IMR-90 (cell line): ENCODE measurements around the gene CENPX. TPM values are rescaled to one million over a fixed set of nuclear protein-coding genes. Genes with fewer than 3 reads are reported as not detected.

Source experiments
- ATAC-seq: fragments of 200-7000 bp; cut with Tn5 transposase; 2 replicates; pipeline ENCODE4 v1.9.1; 2020; ENCODE audit warnings: low read depth, mild to moderate bottlenecking, moderate library complexity
- BruUV-seq: library from RNA; stranded (reverse); fragments of 400-500 nt; replicated peaks from 2 replicates; lab custom pipeline; 2021; lab: Mats Ljungman, UMichigan
- CTCF ChIA-PET: fragments of 300-600 bp; formaldehyde crosslinking; extraction: SDS; loops from one replicate; lab custom pipeline; 2021; ENCODE audit warnings: antibody characterized with exemption; lab: Yijun Ruan, JAX
- POLR2A ChIA-PET: fragments of 300-600 bp; sonication (Branson Sonifier 250); formaldehyde crosslinking; loops from one replicate; lab custom pipeline; 2022; ENCODE audit warnings: antibody characterized with exemption; ENCODE audit not compliant: unreplicated experiment; lab: Charles Lee
- DNase-seq: peaks from one replicate; pipeline ENCODE4 v3.0.0; 2013
- H2AFZ ChIP-seq: replicated peaks from 2 replicates; pipeline ENCODE3; 2013; ENCODE audit warnings: low read length, mild to moderate bottlenecking; ENCODE audit not compliant: poor library complexity
- H2AK5ac ChIP-seq: 2 replicates; pipeline ENCODE4 v1.6.1; 2013; ENCODE audit warnings: low read depth, low read length, inconsistent platforms
- H2AK9ac ChIP-seq: replicated peaks from 2 replicates; pipeline ENCODE3; 2013; ENCODE audit warnings: mild to moderate bottlenecking, low read depth, low read length, moderate library complexity; ENCODE audit not compliant: poor library complexity
- H2BK120ac ChIP-seq: 2 replicates; pipeline ENCODE4 v1.6.1; 2013; ENCODE audit warnings: low read depth, low read length, inconsistent platforms
- H2BK15ac ChIP-seq: 3 replicates; pipeline ENCODE4 v1.6.1; 2013; ENCODE audit warnings: low read depth, low read length, inconsistent platforms
- H2BK20ac ChIP-seq: 2 replicates; pipeline ENCODE4 v1.6.1; 2013; ENCODE audit warnings: low read depth, mild to moderate bottlenecking, inconsistent platforms, low read length, moderate library complexity
- H2BK5ac ChIP-seq: 2 replicates; pipeline ENCODE4 v1.6.1; 2013; ENCODE audit warnings: mild to moderate bottlenecking, low read depth, low read length, inconsistent platforms; ENCODE audit not compliant: poor library complexity, severe bottlenecking
- H3K14ac ChIP-seq: replicated peaks from 2 replicates; pipeline ENCODE4 v1.6.1; 2013; ENCODE audit warnings: low read depth, low read length, inconsistent platforms
- H3K18ac ChIP-seq: 2 replicates; pipeline ENCODE4 v1.6.1; 2013; ENCODE audit warnings: low read depth, low read length, control low read depth
- H3K23ac ChIP-seq: 2 replicates; pipeline ENCODE4 v1.6.1; 2013; ENCODE audit warnings: low read depth, low read length, inconsistent platforms
- H3K27ac ChIP-seq: 2 replicates; pipeline ENCODE4 v1.5.1; 2013; ENCODE audit warnings: mild to moderate bottlenecking, control low read depth, low read length; ENCODE audit not compliant: insufficient read depth
- H3K27me3 ChIP-seq: 2 replicates; pipeline ENCODE4 v1.6.1; 2013; ENCODE audit warnings: low read length; ENCODE audit not compliant: control insufficient read depth, insufficient read depth
- H3K36me3 ChIP-seq: 2 replicates; pipeline ENCODE4 v1.6.1; 2013; ENCODE audit warnings: low read length, mixed read lengths; ENCODE audit not compliant: control insufficient read depth, insufficient read depth
- H3K4ac ChIP-seq: 2 replicates; pipeline ENCODE4 v1.6.1; 2013; ENCODE audit warnings: low read depth, low read length, inconsistent platforms
- H3K4me1 ChIP-seq: 2 replicates; pipeline ENCODE4 v1.6.1; 2013; ENCODE audit warnings: low read length, mixed read lengths; ENCODE audit not compliant: control insufficient read depth, insufficient read depth
- H3K4me2 ChIP-seq: 2 replicates; pipeline ENCODE4 v1.6.1; 2013; ENCODE audit warnings: low read depth, mild to moderate bottlenecking, control low read depth, low read length, moderate library complexity
- H3K4me3 ChIP-seq: 2 replicates; pipeline ENCODE4 v1.5.1; 2013; ENCODE audit warnings: low read depth, mild to moderate bottlenecking, control low read depth, low read length, moderate library complexity; ENCODE audit not compliant: insufficient read depth
- H3K56ac ChIP-seq: 2 replicates; pipeline ENCODE4 v1.6.1; 2013; ENCODE audit warnings: low read length, inconsistent platforms; ENCODE audit not compliant: insufficient read depth; ENCODE audit errors: extremely low read depth
- H3K79me1 ChIP-seq, 2 experiments: 2 replicates each; pipeline ENCODE4 v1.6.1; 2013; ENCODE audit warnings: low read length in 2 of 2, inconsistent platforms in 1 of 2, low read depth in 1 of 2
- H3K9ac ChIP-seq: 2 replicates; pipeline ENCODE4 v1.6.1; 2013; ENCODE audit warnings: low read depth, low read length, control low read depth
- H3K9me1 ChIP-seq: 2 replicates; pipeline ENCODE4 v1.6.1; 2013; ENCODE audit warnings: low read length, inconsistent platforms; ENCODE audit not compliant: insufficient read depth
- H3K9me3 ChIP-seq: 2 replicates; pipeline ENCODE4 v1.6.1; 2013; ENCODE audit warnings: low read length; ENCODE audit not compliant: control insufficient read depth, insufficient read depth
- H4K20me1 ChIP-seq: 2 replicates; pipeline ENCODE4 v1.6.1; 2013; ENCODE audit warnings: low read length, inconsistent platforms; ENCODE audit not compliant: insufficient read depth
- H4K5ac ChIP-seq: 2 replicates; pipeline ENCODE4 v1.6.1; 2013; ENCODE audit warnings: mild to moderate bottlenecking, low read depth, low read length, control low read depth
- H4K8ac ChIP-seq, 2 experiments: 2 replicates each; pipeline ENCODE4 v1.6.1; 2013; ENCODE audit warnings: low read depth in 2 of 2, low read length in 2 of 2, control low read depth in 1 of 2, inconsistent platforms in 1 of 2
- H4K91ac ChIP-seq: 2 replicates; pipeline ENCODE4 v1.6.1; 2013; ENCODE audit warnings: low read depth, low read length, inconsistent platforms; ENCODE audit not compliant: insufficient read depth
- CEBPB ChIP-seq: IDR thresholded peaks from 2 replicates; pipeline ENCODE4 v1.6.1; 2012; ENCODE audit warnings: low read depth, low read length, improper control_type of control experiment
- CHD1 ChIP-seq: IDR thresholded peaks from 2 replicates; pipeline ENCODE4 v1.6.1; 2012; ENCODE audit warnings: low read depth, low read length, improper control_type of control experiment
- CTCF ChIP-seq: conservative IDR thresholded peaks from 2 replicates; pipeline ENCODE4 v1.5.1; 2012; ENCODE audit warnings: mild to moderate bottlenecking, low read depth, low read length, improper control_type of control experiment
- ELK1 ChIP-seq: fragments of 150-350 bp; IDR thresholded peaks from 2 replicates; pipeline ENCODE4 v1.6.1; 2016; ENCODE audit warnings: low read depth, mild to moderate bottlenecking, low read length, moderate library complexity, borderline replicate concordance
- FOS ChIP-seq: fragments of 150-350 bp; IDR thresholded peaks from 2 replicates; pipeline ENCODE4 v1.6.1; 2016; ENCODE audit warnings: low read depth, low read length
- MAFK ChIP-seq: IDR thresholded peaks from 2 replicates; pipeline ENCODE4 v1.6.1; 2012; ENCODE audit warnings: low read depth, low read length, improper control_type of control experiment
- MAZ ChIP-seq: IDR thresholded peaks from 2 replicates; pipeline ENCODE4 v1.6.1; 2012; ENCODE audit warnings: low read depth, mild to moderate bottlenecking, low read length, improper control_type of control experiment, moderate library complexity, borderline replicate concordance
- MXI1 ChIP-seq: IDR thresholded peaks from 2 replicates; pipeline ENCODE4 v1.6.1; 2012; ENCODE audit warnings: low read depth, mild to moderate bottlenecking, low read length, moderate library complexity, borderline replicate concordance
- NFE2L2 ChIP-seq: fragments of 150-350 bp; IDR thresholded peaks from 2 replicates; pipeline ENCODE4 v1.6.1; 2016; ENCODE audit warnings: low read depth, mild to moderate bottlenecking, low read length
- RAD21 ChIP-seq: IDR thresholded peaks from 2 replicates; pipeline ENCODE4 v1.6.1; 2012; ENCODE audit warnings: low read length, improper control_type of control experiment
- RCOR1 ChIP-seq: IDR thresholded peaks from 2 replicates; pipeline ENCODE4 v1.6.1; 2012; ENCODE audit warnings: mild to moderate bottlenecking, low read length, improper control_type of control experiment; ENCODE audit not compliant: insufficient replicate concordance
- RFX5 ChIP-seq: IDR thresholded peaks from 2 replicates; pipeline ENCODE4 v1.8.0; 2012; ENCODE audit warnings: low read depth, mild to moderate bottlenecking, low read length, moderate library complexity
- SMC3 ChIP-seq: fragments of 150-350 bp; IDR thresholded peaks from 2 replicates; pipeline ENCODE4 v1.6.1; 2016; ENCODE audit warnings: low read depth, mild to moderate bottlenecking, antibody characterized with exemption, low read length, moderate library complexity
- USF2 ChIP-seq: fragments of 150-350 bp; IDR thresholded peaks from 2 replicates; pipeline ENCODE4 v1.6.1; 2017; ENCODE audit warnings: mild to moderate bottlenecking, antibody characterized with exemption, low read length, low read depth
- WGBS, 2 experiments: methylation state at CpG; one replicate each; pipeline versions ENCODE4 v1.1.5 to v1.1.7; 2013; ENCODE audit warnings: missing lambda C conversion rate in 2 of 2; ENCODE audit not compliant: insufficient read length in 1 of 2; ENCODE audit errors: extremely low coverage in 2 of 2; 5-methylcytosine and 5-hydroxymethylcytosine counted together
- dilution Hi-C: fragments of 300-500 bp; cut with HindIII; formaldehyde crosslinking; loops from one replicate; pipeline ENCODE4 v1.14.3; 2018; ENCODE audit warnings: low sequenced_read_pairs; ENCODE audit not compliant: unreplicated experiment
- in situ Hi-C: fragments of 300-500 bp; cut with MboI; formaldehyde crosslinking; loops from 3 replicates; pipeline ENCODE4 v1.14.3; 2019; ENCODE audit warnings: low sequenced_read_pairs, inconsistent platforms, mixed read lengths
- intact Hi-C: fragments of 100-400 bp; cut with micrococcal nuclease; formaldehyde crosslinking; loops from 2 replicates; pipeline ENCODE4 v1.10.0; 2022
- polyA plus RNA-seq, 3 experiments: library from polyadenylated mRNA; depleted of rRNA; stranded (reverse); fragments of >200 nt; gene quantifications; 2 replicates each; pipeline ENCODE4 v1.2.3, GENCODE V29; 2012; ENCODE audit warnings: low replicate concordance in 1 of 3
- total RNA-seq: library from RNA; depleted of rRNA; stranded (reverse); fragments of >200 nt; gene quantifications from 2 replicates; pipeline ENCODE4 v1.2.3, GENCODE V29; 2012

Gene CENPX
- total and polyA plus RNA-seq, 2 of the 4 experiments (the other 2 are of a cell fraction): 44.8 to 86.8 TPM

GRCh38 chr17:81996232-81996756 is 26.4 kb downstream of the CENPX start:
- no peak overlapping the region for H2AK5ac ChIP-seq

More at GRCh38 chr17:81996232-81996756, 26.4 kb downstream of the CENPX start:
- Histone ChIP-seq H4K8ac (no peak overlapping the region), H3K4me1 (peaks cover 12% of the 10 kb centered on the region), H3K9me3 (no peaks in the 10 kb centered on the region), H3K27ac (no peak overlapping the region), H3K36me3 (peaks cover 8% of the 10 kb centered on the region; the same call in 1 of the 2 replicates), H3K4me3 (no peak overlapping the region), H2AK9ac (no peak overlapping the region), H3K9ac (no peak overlapping the region), H4K91ac (no peak overlapping the region), H2BK15ac (no peak overlapping the region), H4K5ac (no peak overlapping the region), H4K20me1 (peaks cover 6% of the 10 kb centered on the region), H3K4ac (no peak overlapping the region), H2BK20ac (no peak overlapping the region), H3K14ac (no peak overlapping the region), H2BK120ac (no peak overlapping the region), H3K9me1 (no peaks in the 10 kb centered on the region), H3K23ac (no peak overlapping the region), H2AFZ (no peak overlapping the region), H3K4me2 (no peak overlapping the region), H2BK5ac (no peak overlapping the region), H3K79me1 (peaks cover 9 to 15% of the 10 kb centered on the region in 2 experiments; a peak in 3 of 4 replicates), H3K56ac (no peak overlapping the region), H3K27me3 (no peaks in the 10 kb centered on the region), H3K18ac (no peak overlapping the region)
- ATAC-seq (no peak), DNase-seq (no peak)
- 86% methylated on average over 12 of the region's 28 CpGs; no CpG with 5 or more reads in 1 of the 2 experiments for WGBS, 2 experiments
- POLR2A ChIA-PET: no interaction called here
- BruUV-seq: no TSS peak
- TF ChIP-seq RCOR1: no peak
- no peak for TF ChIP-seq ELK1
- no peak for TF ChIP-seq FOS
- TF ChIP-seq CTCF: no peak
- no peak for TF ChIP-seq MAZ
- no peak for TF ChIP-seq CHD1
- TF ChIP-seq SMC3: no peak
- TF ChIP-seq RFX5: no peak
- TF ChIP-seq USF2: no peak
- TF ChIP-seq MXI1: no peak
- TF ChIP-seq RAD21: no peak
- TF ChIP-seq CEBPB: no peak
- no peak for TF ChIP-seq MAFK
- no peak for TF ChIP-seq NFE2L2
- in situ Hi-C loops: no loop called here
- CTCF ChIA-PET: no interaction called here
- intact Hi-C loops: no loop called here
- dilution Hi-C loops: no loop called here
